Loucy (cell line): ENCODE data around the gene FBXW8.

Experiments used
- H2AFZ ChIP-seq: fragments of 200-600 bp; sonication (generic); 2 replicates; pipeline ENCODE4 v1.6.0; 2016; ENCODE audit warnings: antibody characterized with exemption, mild to moderate bottlenecking, low read length, moderate library complexity
- H3F3A ChIP-seq: fragments of 200-600 bp; 2 replicates; pipeline ENCODE4 v1.6.0; 2016; ENCODE audit warnings: antibody characterized with exemption, low read depth, mild to moderate bottlenecking
- H3K27me3 ChIP-seq: fragments of 200-600 bp; sonication (generic); 2 replicates; pipeline ENCODE4 v1.6.1; 2014; ENCODE audit warnings: low read length, mild to moderate bottlenecking; ENCODE audit not compliant: insufficient read depth, poor library complexity, severe bottlenecking
- H3K36me3 ChIP-seq: fragments of 200-600 bp; sonication (generic); 2 replicates; pipeline ENCODE4 v1.6.1; 2016; ENCODE audit warnings: low read length; ENCODE audit not compliant: insufficient read depth
- H3K4me1 ChIP-seq: fragments of 200-600 bp; sonication (generic); 2 replicates; pipeline ENCODE4 v1.5.1; 2014; ENCODE audit warnings: low read length, mild to moderate bottlenecking; ENCODE audit not compliant: insufficient read depth, poor library complexity, severe bottlenecking
- H3K4me2 ChIP-seq: fragments of 200-600 bp; sonication (generic); 2 replicates; pipeline ENCODE4 v1.6.0; 2014; ENCODE audit warnings: antibody characterized with exemption, low read length, low read depth, mild to moderate bottlenecking; ENCODE audit not compliant: poor library complexity, severe bottlenecking
- H3K4me3 ChIP-seq: fragments of 200-600 bp; sonication (generic); 2 replicates; pipeline ENCODE4 v1.5.1; 2014; ENCODE audit warnings: low read length, mild to moderate bottlenecking, mixed read lengths; ENCODE audit not compliant: poor library complexity, severe bottlenecking
- H3K79me2 ChIP-seq: fragments of 200-600 bp; sonication (generic); 2 replicates; pipeline ENCODE4 v1.6.1; 2014; ENCODE audit warnings: low read length; ENCODE audit not compliant: insufficient read depth
- H3K9ac ChIP-seq: fragments of 200-600 bp; sonication (generic); 2 replicates; pipeline ENCODE4 v1.6.0; 2014; ENCODE audit warnings: mild to moderate bottlenecking, low read depth, low read length, moderate library complexity; ENCODE audit not compliant: poor library complexity, severe bottlenecking
- H3K9me2 ChIP-seq: fragments of 200-600 bp; sonication (generic); replicated peaks from 2 replicates; pipeline ENCODE4 v1.6.1; 2016; ENCODE audit warnings: low read depth, low read length, mixed read lengths
- H3K9me3 ChIP-seq: fragments of 200-600 bp; sonication (generic); 2 replicates; pipeline ENCODE4 v1.6.1; 2014; ENCODE audit warnings: mild to moderate bottlenecking, antibody characterized with exemption, low read length, low read depth; ENCODE audit not compliant: insufficient read depth
- H4K20me1 ChIP-seq: fragments of 200-600 bp; sonication (generic); 2 replicates; pipeline ENCODE4 v1.6.0; 2014; ENCODE audit warnings: antibody characterized with exemption, low read length, mild to moderate bottlenecking; ENCODE audit not compliant: insufficient read depth, poor library complexity, severe bottlenecking
- EZH2phosphoT487 ChIP-seq: fragments of 200-600 bp; IDR thresholded peaks from 2 replicates; pipeline ENCODE4 v1.6.1; 2018; ENCODE audit warnings: antibody characterized with exemption, mild to moderate bottlenecking, moderate library complexity, borderline replicate concordance
- TF ChIP-seq, protein P1 (sequence below): fragments of 200-600 bp; sonication (generic); conservative IDR thresholded peaks from 2 replicates; pipeline ENCODE4 v1.5.1; 2014; ENCODE audit warnings: mild to moderate bottlenecking, antibody characterized with exemption, low read length

Gene FBXW8

DNA sequence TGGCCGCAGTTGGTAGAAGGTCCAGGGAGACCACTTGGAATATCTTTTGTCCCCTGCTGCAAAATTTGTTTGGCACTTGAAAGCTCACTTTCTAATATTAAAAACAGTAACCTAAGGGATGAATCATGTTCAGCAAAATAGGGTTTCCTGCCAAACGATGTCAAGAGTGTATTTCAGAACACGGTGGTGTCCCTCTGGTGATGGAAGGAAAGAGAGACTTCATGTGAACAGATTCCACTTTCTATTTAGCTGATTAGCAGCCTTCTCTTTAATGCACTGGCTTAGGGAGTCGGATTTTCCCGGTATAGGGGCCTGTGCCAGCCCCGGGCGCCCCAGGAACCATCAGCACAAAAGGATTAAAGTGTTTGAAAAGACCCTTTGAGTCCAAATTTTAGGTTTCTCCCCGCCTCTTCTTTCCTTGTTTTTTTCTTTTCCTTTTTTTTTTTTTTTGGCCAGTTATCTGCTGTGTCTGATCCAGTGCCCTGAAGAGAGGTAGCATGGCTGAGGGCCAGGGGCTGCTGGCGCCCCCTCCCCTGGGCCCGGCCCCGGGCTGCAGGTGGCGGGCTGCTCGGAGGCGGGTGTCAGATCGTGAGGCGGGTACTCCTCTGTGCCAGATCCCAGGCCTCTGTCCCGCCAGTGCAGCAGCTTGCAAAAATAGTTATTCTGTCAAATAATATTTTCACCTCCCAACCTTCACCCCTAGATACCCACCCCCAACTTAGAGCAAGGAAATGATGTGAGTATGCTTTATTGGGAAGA, 100.1 kb downstream of the FBXW8 start:
- no peak overlapping the region for H2AFZ ChIP-seq
- peaks cover 11% of the 10 kb centered on the region; the same call in 1 of the 2 replicates for H3K9me3 ChIP-seq
- TF ChIP-seq EZH2phosphoT487 = no peak
- TF ChIP-seq, protein P1, sequence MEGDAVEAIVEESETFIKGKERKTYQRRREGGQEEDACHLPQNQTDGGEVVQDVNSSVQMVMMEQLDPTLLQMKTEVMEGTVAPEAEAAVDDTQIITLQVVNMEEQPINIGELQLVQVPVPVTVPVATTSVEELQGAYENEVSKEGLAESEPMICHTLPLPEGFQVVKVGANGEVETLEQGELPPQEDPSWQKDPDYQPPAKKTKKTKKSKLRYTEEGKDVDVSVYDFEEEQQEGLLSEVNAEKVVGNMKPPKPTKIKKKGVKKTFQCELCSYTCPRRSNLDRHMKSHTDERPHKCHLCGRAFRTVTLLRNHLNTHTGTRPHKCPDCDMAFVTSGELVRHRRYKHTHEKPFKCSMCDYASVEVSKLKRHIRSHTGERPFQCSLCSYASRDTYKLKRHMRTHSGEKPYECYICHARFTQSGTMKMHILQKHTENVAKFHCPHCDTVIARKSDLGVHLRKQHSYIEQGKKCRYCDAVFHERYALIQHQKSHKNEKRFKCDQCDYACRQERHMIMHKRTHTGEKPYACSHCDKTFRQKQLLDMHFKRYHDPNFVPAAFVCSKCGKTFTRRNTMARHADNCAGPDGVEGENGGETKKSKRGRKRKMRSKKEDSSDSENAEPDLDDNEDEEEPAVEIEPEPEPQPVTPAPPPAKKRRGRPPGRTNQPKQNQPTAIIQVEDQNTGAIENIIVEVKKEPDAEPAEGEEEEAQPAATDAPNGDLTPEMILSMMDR = no peak
- H3K4me1 ChIP-seq = no peaks in the 10 kb centered on the region
- no peaks in the 10 kb centered on the region for H3K79me2 ChIP-seq
- no peaks in the 10 kb centered on the region for H4K20me1 ChIP-seq
- no peaks in the 10 kb centered on the region for H3K9me2 ChIP-seq
- H3K4me2 ChIP-seq = no peak overlapping the region
- H3K9ac ChIP-seq = no peak overlapping the region
- H3K4me3 ChIP-seq = no peak overlapping the region
- no peaks in the 10 kb centered on the region for H3K27me3 ChIP-seq
- no peaks in the 10 kb centered on the region for H3F3A ChIP-seq
- peaks cover 24% of the 10 kb centered on the region for H3K36me3 ChIP-seq

DNA sequence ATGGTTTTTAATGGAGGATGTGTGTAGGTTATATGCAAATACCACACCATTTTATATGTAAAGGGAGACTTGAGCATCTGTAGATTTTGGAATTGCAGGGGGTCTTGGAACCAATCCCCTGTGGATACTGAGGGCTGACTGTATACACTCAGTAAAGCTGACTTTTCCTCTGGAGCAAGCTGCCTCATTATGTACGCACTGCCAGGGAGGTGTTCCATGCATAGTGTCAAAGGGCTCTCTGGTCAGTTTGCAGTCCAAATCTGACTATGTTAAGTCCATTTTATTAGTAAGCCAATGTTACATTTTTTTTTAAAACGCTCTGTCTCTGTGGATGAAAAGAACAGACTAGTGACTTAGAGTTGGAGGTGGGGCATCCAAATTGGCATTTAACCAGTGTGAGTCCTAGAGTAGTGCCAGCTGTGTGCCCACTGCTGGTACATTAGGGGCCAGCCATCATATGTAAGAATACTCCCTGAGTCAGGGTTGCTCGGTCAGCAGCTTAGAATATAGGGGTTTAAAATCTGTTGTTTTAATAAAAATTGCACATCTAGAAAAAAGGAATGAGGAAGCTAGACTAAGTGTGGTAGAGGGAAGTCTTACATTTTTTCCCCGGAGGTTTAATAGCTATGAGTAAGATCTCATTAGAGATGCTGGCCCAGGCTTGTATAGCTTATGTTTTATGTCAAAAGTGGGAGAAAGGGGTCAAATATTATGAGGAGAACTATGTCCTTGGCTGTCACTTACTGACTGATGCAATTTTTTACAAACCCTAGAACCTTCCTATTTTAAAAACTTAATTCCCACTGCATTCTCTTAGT, 101.4 kb downstream of the FBXW8 start:
- peaks cover 20% of the 10 kb centered on the region for H3K36me3 ChIP-seq
- H3K9me2 ChIP-seq = no peaks in the 10 kb centered on the region
- no peaks in the 10 kb centered on the region for H3K4me1 ChIP-seq
- H3K79me2 ChIP-seq = no peaks in the 10 kb centered on the region
- H3K9ac ChIP-seq = no peak overlapping the region
- no peak for TF ChIP-seq EZH2phosphoT487
- TF ChIP-seq, protein P1 = no peak
- H3F3A ChIP-seq = no peaks in the 10 kb centered on the region
- no peak overlapping the region for H2AFZ ChIP-seq
- H3K4me3 ChIP-seq = no peak overlapping the region
- peaks cover 11% of the 10 kb centered on the region; the same call in 1 of the 2 replicates for H3K9me3 ChIP-seq
- no peak overlapping the region for H3K4me2 ChIP-seq
- H3K27me3 ChIP-seq = no peaks in the 10 kb centered on the region
- H4K20me1 ChIP-seq = no peaks in the 10 kb centered on the region

DNA sequence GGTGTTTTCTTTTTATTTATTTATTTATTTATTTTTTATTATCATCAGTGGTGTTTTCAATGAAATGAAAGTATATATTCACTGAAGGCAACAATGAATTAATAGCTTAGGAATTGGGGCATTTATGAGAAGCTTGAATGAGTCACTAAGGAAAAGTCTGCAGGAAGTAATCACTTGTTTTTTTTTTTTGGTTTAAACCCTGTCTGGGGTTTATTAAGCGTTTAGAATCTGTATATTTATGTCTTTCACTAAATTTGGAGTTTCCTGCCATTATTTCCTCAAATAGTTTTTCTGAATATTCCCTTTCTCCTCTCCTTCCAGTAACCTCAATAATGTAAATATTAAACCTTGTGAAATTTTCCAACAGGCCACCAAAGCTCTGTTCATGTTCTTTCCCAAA, 103.0 kb downstream of the FBXW8 start:
- Histone ChIP-seq H2AFZ (no peak overlapping the region), H3K79me2 (no peaks in the 10 kb centered on the region), H3K4me3 (no peak overlapping the region), H3K4me1 (no peaks in the 10 kb centered on the region), H4K20me1 (no peaks in the 10 kb centered on the region), H3F3A (no peaks in the 10 kb centered on the region), H3K4me2 (no peak overlapping the region), H3K9me3 (peaks cover 11% of the 10 kb centered on the region; the same call in 1 of the 2 replicates), H3K27me3 (no peaks in the 10 kb centered on the region), H3K9ac (no peak overlapping the region), H3K9me2 (no peaks in the 10 kb centered on the region), H3K36me3 (peaks cover 20% of the 10 kb centered on the region)
- TF ChIP-seq, protein P1 = no peak
- no peak for TF ChIP-seq EZH2phosphoT487
